ENCODE data around the gene ZDHHC1. TPM values are rescaled to one million over a fixed set of nuclear protein-coding genes. Genes with fewer than 3 reads are reported as not detected.
"Not testable (repeated sequence)": the region's sequence is repeated elsewhere in the genome, so short reads cannot be mapped to it uniquely, and the experiment has no call there.

Gene ZDHHC1
- total RNA-seq, 2 experiments from 2014 or later: 0.23 to 0.45 TPM

DNA sequence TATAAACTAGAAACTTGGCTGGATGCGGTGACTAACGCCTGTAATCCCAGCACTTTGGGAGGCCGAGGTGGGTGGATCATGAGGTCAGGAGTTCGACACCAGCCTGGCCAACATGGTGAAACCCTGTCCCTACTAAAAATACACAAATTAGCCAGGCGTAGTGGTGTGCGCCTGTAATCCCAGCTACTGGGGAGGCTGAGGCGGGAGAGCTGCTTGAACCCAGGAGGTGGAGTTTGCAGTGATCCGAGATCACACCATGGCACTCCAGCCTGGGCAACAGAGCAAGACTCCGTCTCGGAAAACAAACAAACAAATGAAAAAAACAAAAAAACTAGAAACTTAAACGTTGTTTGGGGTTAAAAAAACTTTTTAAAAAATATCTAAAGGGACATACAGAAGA, 40.3 kb downstream of the ZDHHC1 start:
- H3K9me3 Mint-ChIP-seq; H3K36me3 Mint-ChIP-seq (ENCODE audit: low read depth); H3K27ac Mint-ChIP-seq; H3K4me1 Mint-ChIP-seq; H3K4me3 Mint-ChIP-seq; CTCF ChIA-PET; DNase-seq: not testable (repeated sequence)
- POLR2A ChIA-PET: interaction anchor here (0.7 kb wide), 1 partner anchor 24 kb away, joined by 3 read pairs; no protein-coding TSS in a partner anchor
- H3K27me3 Mint-ChIP-seq: peaks cover 18% of the 10 kb centered on the region

DNA sequence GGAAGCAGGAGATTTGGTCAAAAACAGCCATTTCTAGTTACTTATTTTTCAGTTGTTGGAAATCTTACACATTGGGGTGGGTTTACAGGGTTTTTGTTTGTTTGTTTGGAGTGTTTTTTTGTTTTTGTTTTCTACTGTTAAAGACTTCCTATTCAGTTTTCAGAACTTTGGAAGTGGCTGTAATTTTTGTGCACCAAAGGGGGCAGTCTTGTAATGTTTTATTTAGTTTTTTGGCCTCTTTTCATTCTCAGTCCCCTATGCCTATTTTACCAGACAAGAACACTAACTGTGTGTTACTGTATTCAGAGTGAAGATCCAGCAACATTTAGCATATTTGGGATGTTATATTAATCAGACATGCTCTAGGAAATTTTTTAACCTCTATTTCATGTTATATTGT, 43.6 kb downstream of the ZDHHC1 start:
- H3K36me3 Mint-ChIP-seq (ENCODE audit: low read depth): no peaks in the 10 kb centered on the region
- no peak overlapping the region for H3K27ac Mint-ChIP-seq
- no peak overlapping the region for H3K4me3 Mint-ChIP-seq
- H3K4me1 Mint-ChIP-seq: no peaks in the 10 kb centered on the region
- CTCF ChIA-PET: no interaction called here
- H3K9me3 Mint-ChIP-seq: no peaks in the 10 kb centered on the region
- POLR2A ChIA-PET: no interaction called here
- no peak for DNase-seq
- peaks cover 14% of the 10 kb centered on the region for H3K27me3 Mint-ChIP-seq

DNA sequence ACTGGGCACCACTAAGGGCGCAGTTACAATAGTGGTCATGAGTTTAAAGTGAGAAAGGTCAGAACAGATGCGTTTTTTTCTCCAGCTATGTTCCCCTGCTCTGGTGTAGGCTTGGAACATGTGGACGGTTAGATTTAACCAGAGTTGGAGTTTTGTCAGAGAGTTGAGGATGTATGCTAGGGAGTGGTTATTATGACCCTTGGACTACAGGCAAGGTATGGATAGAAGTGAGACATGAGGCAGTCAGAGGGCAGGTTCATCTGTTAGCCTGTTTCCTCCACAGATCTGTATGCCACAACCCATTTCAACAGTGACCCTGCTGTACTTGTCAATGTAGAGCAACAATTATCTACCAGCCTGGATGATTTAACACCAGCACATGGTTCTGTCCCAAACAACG, 45.6 kb downstream of the ZDHHC1 start:
- ChIA-PET POLR2A (interaction anchor here (0.7 kb wide), 1 partner anchor 537 kb away, joined by 3 read pairs; no protein-coding TSS in a partner anchor), CTCF (no interaction called here)
- no peak for DNase-seq
- Mint-ChIP-seq H3K27ac (no peak overlapping the region), H3K4me3 (no peak overlapping the region), H3K36me3 (ENCODE audit: low read depth) (no peaks in the 10 kb centered on the region), H3K9me3 (no peaks in the 10 kb centered on the region), H3K27me3 (peaks cover 15% of the 10 kb centered on the region), H3K4me1 (peaks cover 2% of the 10 kb centered on the region)

DNA sequence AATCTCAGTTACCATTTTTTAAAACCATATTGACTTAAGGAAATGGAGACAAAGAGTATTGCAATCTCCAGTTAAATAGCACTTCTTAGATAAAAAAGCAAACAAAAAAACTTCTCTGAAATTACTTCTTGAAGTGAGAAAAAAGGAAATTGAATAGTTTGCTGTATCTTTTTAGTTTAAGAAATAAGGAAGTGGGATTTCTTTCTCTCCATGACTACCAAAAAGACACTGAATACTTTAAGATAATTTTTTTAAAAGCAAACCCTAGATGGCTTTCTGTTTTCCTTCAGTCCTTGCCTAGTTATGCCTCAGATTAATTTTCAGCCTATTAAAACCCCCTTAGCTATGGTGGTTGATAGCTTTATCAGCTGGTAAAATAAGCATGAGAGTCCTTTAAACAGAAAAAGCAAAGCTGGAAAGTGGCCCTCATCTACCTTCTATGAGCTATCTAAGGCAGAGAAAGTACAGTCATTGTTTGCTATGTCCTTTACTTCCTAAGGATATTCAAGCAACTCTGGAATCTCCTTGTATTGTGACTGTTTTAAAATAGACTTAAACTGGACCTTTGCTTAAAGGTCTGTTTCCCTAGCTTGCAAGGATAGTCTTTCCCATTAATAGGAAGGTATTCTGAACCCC, 51.6 kb downstream of the ZDHHC1 start:
- Mint-ChIP-seq H3K27ac (no peak overlapping the region), H3K4me3 (no peak overlapping the region), H3K27me3 (peaks cover 23% of the 10 kb centered on the region), H3K9me3 (no peaks in the 10 kb centered on the region), H3K36me3 (ENCODE audit: low read depth) (no peaks in the 10 kb centered on the region), H3K4me1 (peaks cover 7% of the 10 kb centered on the region)
- POLR2A ChIA-PET: no interaction called here
- CTCF ChIA-PET: interaction anchor here (0.7 to 0.8 kb wide), 2 partner anchors 35 to 86 kb away, joined by 3 to 4 read pairs; no protein-coding TSS in a partner anchor
- no peak for DNase-seq

DNA sequence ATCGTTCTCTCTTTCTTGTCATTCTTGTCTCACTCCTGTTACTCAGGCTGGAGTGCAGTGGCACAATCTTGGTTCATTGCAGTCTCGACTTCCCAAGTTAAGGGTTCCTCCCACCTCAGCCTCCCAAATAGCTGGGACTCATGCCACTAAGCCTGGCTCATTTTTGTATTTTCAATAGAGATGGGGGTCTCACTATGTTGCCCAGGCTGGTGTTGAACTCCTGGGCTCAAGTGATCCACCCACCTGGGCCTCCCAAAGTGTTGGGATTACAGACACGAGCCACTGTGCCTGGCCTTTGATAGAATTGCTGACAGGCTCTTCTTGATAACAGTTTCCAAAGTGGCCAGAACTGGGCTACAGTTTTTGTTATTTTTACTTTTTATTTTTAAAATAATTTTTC, 55.2 kb downstream of the ZDHHC1 start:
- CTCF ChIA-PET: no interaction called here
- DNase-seq: no peak
- Mint-ChIP-seq H3K27ac (no peak overlapping the region), H3K36me3 (ENCODE audit: low read depth) (no peaks in the 10 kb centered on the region), H3K27me3 (peaks cover 22% of the 10 kb centered on the region), H3K9me3 (no peaks in the 10 kb centered on the region), H3K4me1 (peaks cover 16% of the 10 kb centered on the region), H3K4me3 (no peak overlapping the region)
- POLR2A ChIA-PET: no interaction called here

DNA sequence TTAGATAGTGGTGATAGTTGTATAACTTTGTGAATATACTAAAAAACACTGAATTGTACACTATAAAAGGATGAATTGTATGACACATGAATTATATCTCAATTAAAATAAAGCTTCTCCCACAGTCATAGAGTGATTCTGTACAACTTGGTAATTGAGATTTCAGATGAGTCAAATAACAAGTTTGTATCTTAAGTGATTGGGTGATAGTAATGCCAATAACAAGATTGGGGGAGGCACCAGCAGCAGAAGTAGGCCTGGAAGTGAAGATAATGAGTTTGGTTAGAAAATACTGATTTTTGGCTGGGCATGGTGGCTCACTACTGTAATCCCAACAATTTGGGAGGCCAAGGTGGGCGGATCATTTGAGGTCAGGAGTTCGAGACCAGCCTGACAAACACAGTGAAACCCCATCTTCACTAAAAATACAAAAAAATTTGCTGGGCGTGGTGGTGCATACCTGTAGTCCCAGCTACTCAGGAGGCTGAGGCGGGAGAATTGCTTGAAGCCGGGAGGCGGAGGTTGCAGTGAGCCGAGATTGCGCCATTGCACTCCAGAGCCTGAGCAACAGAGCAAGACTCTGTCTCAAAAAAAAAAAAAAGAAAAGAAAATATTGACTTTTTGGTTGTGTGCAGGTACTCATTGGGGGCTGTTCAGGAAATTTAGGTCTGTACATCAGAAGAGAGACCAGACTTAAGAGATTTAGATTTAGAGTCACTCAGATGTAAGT, 56.6 kb downstream of the ZDHHC1 start:
- CTCF ChIA-PET; H3K36me3 Mint-ChIP-seq (ENCODE audit: low read depth): not testable (repeated sequence)

DNA sequence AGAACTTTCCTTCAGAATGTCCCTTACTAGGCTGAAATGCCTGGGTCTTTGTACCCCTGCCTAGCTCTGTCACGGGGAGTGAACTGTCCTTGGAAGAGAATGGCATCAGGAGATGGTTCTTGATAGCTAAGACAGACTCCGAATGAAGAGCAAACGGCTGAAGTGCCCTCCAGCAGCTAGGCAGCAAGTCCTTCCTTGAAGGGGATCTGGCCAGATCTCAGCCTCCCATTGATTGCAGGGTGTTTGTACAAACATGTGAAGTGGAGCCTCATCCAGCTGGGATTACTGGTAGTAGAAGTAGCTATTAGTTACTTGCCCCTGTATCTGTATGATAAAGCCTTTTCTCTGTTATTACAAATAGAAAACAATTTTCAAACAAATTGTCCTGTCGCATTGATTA, 58.7 kb downstream of the ZDHHC1 start:
- no peak overlapping the region for H3K4me3 Mint-ChIP-seq
- peaks cover 12% of the 10 kb centered on the region for H3K27me3 Mint-ChIP-seq
- CTCF ChIA-PET: interaction anchor here (0.7 to 1.5 kb wide), 4 partner anchors 8 to 223 kb away, joined by 3 to 4 read pairs (median 3); partner anchors contain the start of gene TPPP3
- no peak overlapping the region for H3K27ac Mint-ChIP-seq
- H3K36me3 Mint-ChIP-seq (ENCODE audit: low read depth): no peaks in the 10 kb centered on the region
- H3K9me3 Mint-ChIP-seq: no peaks in the 10 kb centered on the region
- POLR2A ChIA-PET: interaction anchor here (0.7 kb wide), 1 partner anchor 467 kb away, joined by 3 read pairs; no protein-coding TSS in a partner anchor
- peaks cover 11% of the 10 kb centered on the region for H3K4me1 Mint-ChIP-seq
- DNase-seq: no peak

More for the DNA sequence above, 56.6 kb downstream of the ZDHHC1 start:
- H3K4me3 Mint-ChIP-seq, H3K27ac Mint-ChIP-seq, POLR2A ChIA-PET, DNase-seq, H3K9me3 Mint-ChIP-seq: not testable (repeated sequence)
- Mint-ChIP-seq H3K27me3 (peaks cover 19% of the 10 kb centered on the region), H3K4me1 (peaks cover 11% of the 10 kb centered on the region)

DNA sequence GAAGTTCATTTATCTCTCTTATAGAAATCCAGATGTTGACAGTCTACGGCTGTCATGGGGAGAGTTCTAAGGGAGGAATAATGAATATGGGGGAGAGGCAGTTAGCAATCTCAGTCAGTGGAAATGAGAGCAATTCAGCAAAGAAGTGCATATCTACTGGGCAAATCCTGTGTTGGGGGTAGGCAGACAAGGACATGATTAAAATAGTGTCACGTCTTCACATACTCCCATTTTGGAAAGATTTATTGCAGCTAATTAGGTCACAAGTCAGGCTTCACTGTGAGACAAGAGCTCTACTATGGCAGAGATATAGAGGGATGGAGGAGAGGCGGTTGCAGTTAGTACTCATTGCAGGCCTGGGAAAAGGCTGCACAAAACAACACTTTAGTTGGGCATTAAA, 59.9 kb downstream of the ZDHHC1 start:
- H3K4me3 Mint-ChIP-seq: no peak overlapping the region
- ChIA-PET CTCF (no interaction called here), POLR2A (no interaction called here)
- peaks cover 11% of the 10 kb centered on the region for H3K4me1 Mint-ChIP-seq
- peaks cover 12% of the 10 kb centered on the region for H3K27me3 Mint-ChIP-seq
- DNase-seq: no peak
- no peaks in the 10 kb centered on the region for H3K9me3 Mint-ChIP-seq
- H3K36me3 Mint-ChIP-seq (ENCODE audit: low read depth): no peaks in the 10 kb centered on the region
- no peak overlapping the region for H3K27ac Mint-ChIP-seq

DNA sequence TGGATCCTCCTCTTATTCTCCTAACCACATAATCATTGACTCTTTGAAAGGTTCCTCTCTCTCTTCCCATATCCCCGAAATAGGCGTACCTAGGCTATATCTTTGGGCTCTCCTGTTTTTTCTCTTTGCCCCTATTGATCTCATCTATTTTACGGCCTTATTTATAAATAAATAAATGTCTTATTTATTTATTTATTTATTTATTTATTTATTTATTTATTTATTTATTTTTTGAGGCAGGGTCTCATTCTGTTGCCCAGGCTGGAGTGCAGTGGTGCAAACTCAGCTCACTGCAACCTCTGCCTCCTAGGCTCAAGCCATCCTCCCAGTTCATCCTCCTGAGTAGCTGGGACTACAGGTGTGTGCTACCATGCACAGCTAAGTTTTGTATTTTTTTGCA, 63.8 kb downstream of the ZDHHC1 start:
- not testable (repeated sequence) for H3K36me3 Mint-ChIP-seq (ENCODE audit: low read depth); H3K27ac Mint-ChIP-seq; H3K9me3 Mint-ChIP-seq; DNase-seq; H3K4me3 Mint-ChIP-seq
- Mint-ChIP-seq H3K4me1 (peaks cover 11% of the 10 kb centered on the region), H3K27me3 (peaks cover 15% of the 10 kb centered on the region)
- ChIA-PET CTCF (interaction anchor here (0.6 to 2.5 kb wide), 7 partner anchors 10 to 154 kb away, joined by 3 to 7 read pairs (median 4); partner anchors contain the start of genes LRRC36 and ZDHHC1), POLR2A (interaction anchor here (0.6 kb wide), 1 partner anchor 115 kb away, joined by 3 read pairs; no protein-coding TSS in a partner anchor)

DNA sequence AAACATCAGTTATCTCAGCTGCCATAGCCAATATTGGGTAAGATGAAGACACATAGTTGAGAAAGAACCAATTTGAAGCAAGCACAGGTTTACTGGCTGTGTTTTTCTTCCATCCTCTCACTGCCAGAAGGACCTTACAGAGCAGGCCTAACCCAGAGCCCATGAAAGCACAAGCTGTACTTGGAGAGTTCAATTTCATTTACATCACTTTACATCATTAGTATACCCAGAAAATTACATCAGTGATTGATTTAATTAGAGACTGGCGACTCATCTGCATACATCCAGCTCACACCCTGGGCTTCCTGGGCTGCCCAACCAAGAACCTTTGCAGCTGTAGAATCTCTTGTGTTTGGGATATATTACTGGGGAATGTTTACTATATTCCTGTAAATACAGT, 66.0 kb downstream of the ZDHHC1 start:
- Mint-ChIP-seq H3K4me1 (no peaks in the 10 kb centered on the region), H3K36me3 (ENCODE audit: low read depth) (no peaks in the 10 kb centered on the region), H3K9me3 (no peaks in the 10 kb centered on the region), H3K27me3 (peaks cover 16% of the 10 kb centered on the region), H3K4me3 (no peak overlapping the region), H3K27ac (no peak overlapping the region)
- CTCF ChIA-PET: interaction anchor here (1.3 to 1.4 kb wide), 2 partner anchors 12 to 50 kb away, joined by 3 read pairs; no protein-coding TSS in a partner anchor
- DNase-seq: no peak
- POLR2A ChIA-PET: no interaction called here

DNA sequence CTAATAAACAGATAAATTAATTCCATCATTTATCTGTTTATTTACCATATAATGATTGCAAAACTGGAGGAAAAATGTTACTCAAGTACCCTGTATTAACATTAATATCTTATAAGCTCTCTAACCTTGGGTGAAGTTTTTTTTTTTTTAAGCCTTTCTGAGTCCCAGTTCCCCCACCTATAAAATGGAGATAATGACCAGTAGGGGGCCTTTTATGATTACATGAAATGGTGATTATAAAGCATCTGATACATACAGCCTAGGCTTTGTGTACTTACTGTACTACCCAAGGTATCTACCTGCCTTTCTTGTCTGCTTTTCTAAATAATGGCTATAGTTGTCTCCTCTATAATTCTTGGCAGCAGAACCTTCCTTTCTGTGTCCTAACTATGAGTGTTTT, 67.1 kb downstream of the ZDHHC1 start:
- DNase-seq: no peak
- no peak overlapping the region for H3K27ac Mint-ChIP-seq

DNA sequence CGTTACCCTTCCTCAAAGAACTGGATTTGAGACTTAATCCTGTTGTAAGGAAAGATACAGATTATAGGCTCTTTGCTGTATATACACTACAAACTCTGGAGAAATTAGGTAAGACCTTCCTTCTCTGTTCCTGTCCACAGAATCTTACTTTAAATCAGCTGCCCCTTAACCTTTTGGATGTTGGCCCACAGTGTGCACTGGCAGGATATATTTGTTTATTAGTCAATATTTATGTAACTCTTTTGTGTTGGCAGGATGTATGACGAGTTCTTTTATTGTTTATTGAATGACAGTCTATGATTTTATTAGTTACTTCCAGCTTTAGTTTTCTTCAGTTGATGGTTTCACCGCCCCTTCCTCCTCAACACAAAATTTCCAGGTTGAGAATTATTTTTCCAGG, 69.9 kb downstream of the ZDHHC1 start:
- no peaks in the 10 kb centered on the region for H3K36me3 Mint-ChIP-seq (ENCODE audit: low read depth)
- no peaks in the 10 kb centered on the region for H3K4me1 Mint-ChIP-seq
- POLR2A ChIA-PET: interaction anchor here (0.9 kb wide), 1 partner anchor 99 kb away, joined by 3 read pairs; the partner anchor contains the start of gene FHOD1
- no peak overlapping the region for H3K4me3 Mint-ChIP-seq
- H3K27me3 Mint-ChIP-seq: peaks cover 22% of the 10 kb centered on the region
- H3K9me3 Mint-ChIP-seq: no peaks in the 10 kb centered on the region
- no peak for DNase-seq
- CTCF ChIA-PET: interaction anchor here (0.8 to 1.5 kb wide), 4 partner anchors 20 to 85 kb away, joined by 3 read pairs; partner anchors contain the start of genes KCTD19, LRRC36 and TPPP3
- H3K27ac Mint-ChIP-seq: no peak overlapping the region

More for the DNA sequence above, 67.1 kb downstream of the ZDHHC1 start:
- POLR2A ChIA-PET: no interaction called here
- no peak overlapping the region for H3K4me3 Mint-ChIP-seq
- no peaks in the 10 kb centered on the region for H3K9me3 Mint-ChIP-seq
- no peaks in the 10 kb centered on the region for H3K4me1 Mint-ChIP-seq
- no peaks in the 10 kb centered on the region for H3K36me3 Mint-ChIP-seq (ENCODE audit: low read depth)
- peaks cover 16% of the 10 kb centered on the region for H3K27me3 Mint-ChIP-seq
- CTCF ChIA-PET: interaction anchor here (1.0 to 1.6 kb wide), 2 partner anchors 8 to 89 kb away, joined by 3 to 5 read pairs; no protein-coding TSS in a partner anchor

DNA sequence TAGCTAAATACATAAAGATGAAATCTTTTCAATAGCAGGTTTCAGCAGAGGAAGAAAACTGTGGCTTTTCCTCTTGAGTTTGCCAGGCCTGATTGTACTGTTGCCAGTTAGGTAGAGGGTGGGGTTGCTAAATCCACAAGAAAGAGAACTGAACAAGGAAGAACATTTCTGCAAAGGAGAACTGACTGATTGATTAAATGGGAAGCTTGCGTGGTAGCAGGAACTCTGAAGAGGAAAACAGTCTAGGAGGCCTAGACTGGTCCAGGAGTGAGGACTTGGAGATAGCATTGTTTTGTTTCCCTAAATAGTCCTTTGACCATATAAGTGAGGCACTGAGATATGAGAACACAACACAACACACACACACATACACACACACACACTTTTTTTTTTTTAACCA, 70.9 kb downstream of the ZDHHC1 start:
- H3K36me3 Mint-ChIP-seq (ENCODE audit: low read depth): no peaks in the 10 kb centered on the region
- no peaks in the 10 kb centered on the region for H3K4me1 Mint-ChIP-seq
- POLR2A ChIA-PET: interaction anchor here (0.6 kb wide), 1 partner anchor 86 kb away, joined by 4 read pairs; no protein-coding TSS in a partner anchor
- H3K9me3 Mint-ChIP-seq: no peaks in the 10 kb centered on the region
- peaks cover 22% of the 10 kb centered on the region for H3K27me3 Mint-ChIP-seq
- H3K4me3 Mint-ChIP-seq: no peak overlapping the region
- no peak for DNase-seq
- no peak overlapping the region for H3K27ac Mint-ChIP-seq
- CTCF ChIA-PET: interaction anchor here (0.6 to 1.5 kb wide), 2 partner anchors 14 to 47 kb away, joined by 3 to 4 read pairs; no protein-coding TSS in a partner anchor
